K562 (cell line): ENCODE measurements around the gene NASP. TPM values are rescaled to one million over a fixed set of nuclear protein-coding genes. Genes with fewer than 3 reads are reported as not detected.

Source experiments
- ARID1B ChIP-seq: fragments of 450-650 bp; IDR thresholded peaks from 2 replicates; pipeline ENCODE4 v1.6.1; 2016; ENCODE audit warnings: antibody characterized with exemption, mild to moderate bottlenecking, inconsistent platforms
- CTCF ChIP-seq, 3 experiments: IDR thresholded peaks in 2 of 3; conservative IDR thresholded peaks in 1 of 3; 2 replicates each; pipeline ENCODE4 v1.5.1; 2011 to 2012; ENCODE audit warnings: low read length in 3 of 3, mild to moderate bottlenecking in 3 of 3, control low read depth in 2 of 3, improper control_type of control experiment in 1 of 3, inconsistent platforms in 1 of 3, low read depth in 1 of 3, mixed read lengths in 1 of 3, moderate library complexity in 1 of 3; ENCODE audit not compliant: insufficient read depth in 2 of 3
- CXXC5 ChIP-seq: fragments of 250-450 bp; sonication (Bioruptor Pico); IDR thresholded peaks from 2 replicates; pipeline ENCODE4 v1.8.0; 2022; ENCODE audit warnings: inconsistent platforms, mild to moderate bottlenecking, moderate library complexity
- DPF2 ChIP-seq: fragments of 450-650 bp; IDR thresholded peaks from 2 replicates; pipeline ENCODE4 v1.6.1; 2016
- EHMT2 ChIP-seq: fragments of 450-650 bp; IDR thresholded peaks from 2 replicates; pipeline ENCODE4 v1.6.1; 2018; ENCODE audit warnings: antibody characterized with exemption
- FOXK1 ChIP-seq: sonication (generic); formaldehyde crosslinking; IDR thresholded peaks from 2 replicates; pipeline ENCODE4 v1.8.0; 2022; ENCODE audit warnings: missing genetic modification reagents, mild to moderate bottlenecking, borderline replicate concordance
- GATA2 ChIP-seq: sonication (generic); formaldehyde crosslinking; IDR thresholded peaks from 2 replicates; pipeline ENCODE4 v1.4.0; 2020; ENCODE audit warnings: mild to moderate bottlenecking, missing genetic modification reagents
- HMGN3 ChIP-seq: IDR thresholded peaks from 2 replicates; pipeline ENCODE4 v1.6.1; 2011; ENCODE audit warnings: borderline replicate concordance, low read depth, mild to moderate bottlenecking, mixed read lengths, low read length; ENCODE audit not compliant: insufficient read length; ENCODE audit errors: extremely low read depth
- MAFG ChIP-seq: fragments of 450-650 bp; conservative IDR thresholded peaks from 2 replicates; pipeline ENCODE4 v1.6.1; 2016; ENCODE audit warnings: missing genetic modification characterization, missing compliant biosample characterization
- NCOA4 ChIP-seq: fragments of 450-650 bp; IDR thresholded peaks from 2 replicates; pipeline ENCODE4 v1.6.1; 2018; ENCODE audit warnings: mild to moderate bottlenecking; ENCODE audit not compliant: partially characterized antibody
- NEUROD1 ChIP-seq: fragments of 150-350 bp; IDR thresholded peaks from 2 replicates; pipeline ENCODE4 v1.6.1; 2014; ENCODE audit warnings: borderline replicate concordance, low read length, low read depth; ENCODE audit not compliant: partially characterized antibody
- RCOR1 ChIP-seq, 2 experiments: IDR thresholded peaks; 2 replicates each; pipeline ENCODE4 v1.6.1; 2012; ENCODE audit warnings: low read depth in 2 of 2, low read length in 2 of 2, borderline replicate concordance in 1 of 2, improper control_type of control experiment in 1 of 2
- SIX5 ChIP-seq, 2 experiments: IDR thresholded peaks; 2 replicates each; pipeline ENCODE4 v1.6.1; 2011; ENCODE audit warnings: low read length in 2 of 2, borderline replicate concordance in 1 of 2, low read depth in 1 of 2, mild to moderate bottlenecking in 1 of 2, moderate library complexity in 1 of 2; ENCODE audit not compliant: insufficient read depth in 1 of 2
- SRSF3 ChIP-seq: fragments of 200-400 bp; formaldehyde crosslinking; IDR thresholded peaks from 2 replicates; pipeline ENCODE4 v1.6.1; 2016; ENCODE audit warnings: mild to moderate bottlenecking, low read length, moderate library complexity; ENCODE audit not compliant: insufficient read depth
- STAG1 ChIP-seq: sonication (generic); formaldehyde crosslinking; IDR thresholded peaks from 2 replicates; pipeline ENCODE4 v1.5.0; 2020; ENCODE audit warnings: missing genetic modification reagents, borderline replicate concordance
- TFAP4 ChIP-seq: sonication (generic); formaldehyde crosslinking; IDR thresholded peaks from 2 replicates; pipeline ENCODE4 v1.8.0; 2022; ENCODE audit warnings: missing genetic modification reagents, mild to moderate bottlenecking, moderate library complexity, borderline replicate concordance
- ZNF121 ChIP-seq: sonication (generic); formaldehyde crosslinking; conservative IDR thresholded peaks from 2 replicates; pipeline ENCODE4 v1.8.0; 2022; ENCODE audit warnings: missing genetic modification reagents
- ZNF134 ChIP-seq: fragments of 250-450 bp; sonication (Bioruptor Pico); conservative IDR thresholded peaks from 2 replicates; pipeline ENCODE4 v1.4.0; 2020
- ZNF316 ChIP-seq: fragments of 450-650 bp; IDR thresholded peaks from 2 replicates; pipeline ENCODE4 v1.6.1; 2016
- ZNF518B ChIP-seq: fragments of 250-450 bp; sonication (Bioruptor Pico); IDR thresholded peaks from 2 replicates; pipeline ENCODE4 v1.5.0; 2021; ENCODE audit warnings: mild to moderate bottlenecking, moderate library complexity
- ZNF583 ChIP-seq: fragments of 250-450 bp; sonication (Bioruptor Pico); IDR thresholded peaks from 2 replicates; pipeline ENCODE4 v1.4.0; 2020
- ZNF79 ChIP-seq: fragments of 250-450 bp; sonication (Bioruptor Pico); IDR thresholded peaks from 2 replicates; pipeline ENCODE4 v1.4.0; 2020; ENCODE audit warnings: low read depth, mild to moderate bottlenecking, moderate library complexity
- polyA plus RNA-seq, 8 experiments: library from polyadenylated mRNA; depleted of rRNA in 4 of 8; stranded (reverse) in 5 of 8; unstranded in 3 of 8; fragments of >200 nt; fragmentation: Nextera tagmentation in 2 of 8; fragmentation: Illumina TruSeq in 1 of 8; extraction: Ambion mirVana in 2 of 8; extraction: Trizol in 1 of 8; gene quantifications; 2 replicates each; pipeline versions ENCODE4 v1.2.1 to v1.2.3, GENCODE V29; 2011 to 2014; ENCODE audit warnings: inconsistent platforms in 1 of 8, missing spikeins in 1 of 8
- total RNA-seq, 7 experiments: library from RNA; depleted of rRNA in 6 of 7; stranded (reverse); fragments of >200 nt in 6 of 7; fragmentation: Illumina TruSeq in 2 of 7; extraction: Trizol in 2 of 7; gene quantifications; 2 replicates each; pipeline versions ENCODE4 v1.2.1 to v1.2.3, GENCODE V29; 2011 to 2021; ENCODE audit warnings: low replicate concordance in 1 of 7

Gene NASP
- total and polyA plus RNA-seq, 9 of the 15 experiments (the other 6 are each of a cell fraction or from before 2014, with no cell fraction given): 199 to 578 (median 419) TPM

GRCh38 chr1:45535988-45536766 is 47.7 kb upstream of the NASP start (continued):
- TF ChIP-seq SRSF3 (no peak), ZNF316 (0 out of 2 replicates have a peak, but pooled peaks have one; percentile 10), SIX5 (IDR thresholded peaks at IDR 0.05; ENCODE audit: borderline replicate concordance in 1 of 2, insufficient read depth in 1 of 2, low read depth in 1 of 2, low read length in 2 of 2) (no peak), HMGN3 (no peak), ARID1B (peak; percentile 54; the same call in 1 of the 2 replicates), CTCF (IDR thresholded peaks at IDR 0.05 in 2 of 3, conservative IDR thresholded peaks at IDR 0.05 in 1 of 3; ENCODE audit: insufficient read depth in 2 of 3, low read depth in 1 of 3, low read length in 3 of 3) (no peak), GATA2 (CRISPR knock-in tag) (no peak; the same call in 1 of the 2 replicates), ZNF583 (CRISPR knock-in tag) (no peak), CXXC5 (CRISPR knock-in tag) (no peak), ZNF134 (CRISPR knock-in tag) (0 out of 2 replicates have a peak, but pooled peaks have one; percentile 20), ZNF121 (no peak), DPF2 (peak; percentile 64; the same call in 1 of the 2 replicates), RCOR1 (IDR thresholded peaks at IDR 0.05; ENCODE audit: borderline replicate concordance in 1 of 2, low read depth in 2 of 2, low read length in 2 of 2) (peak in 1 of 2 experiments; percentile 82; a peak in 2 of 4 replicates), ZNF518B (CRISPR knock-in tag) (no peak), MAFG (peak; percentile 32; the same call in 1 of the 2 replicates), ZNF79 (no peak), EHMT2 (0 out of 2 replicates have a peak, but pooled peaks have one; percentile 15), NCOA4 (no peak), STAG1 (no peak), FOXK1 (CRISPR knock-in tag) (no peak), TFAP4 (no peak), NEUROD1 (no peak)
